GM23338 (cell line): ENCODE data around the gene SNAP25. TPM values are rescaled to one million over a fixed set of nuclear protein-coding genes. Genes with fewer than 3 reads are reported as not detected.

ENCODE experiments used
- ATAC-seq: fragments of 200-7000 bp; cut with Tn5 transposase; 3 replicates; pipeline ENCODE4 v1.9.1; 2020
- DNase-seq: peaks from one replicate; pipeline ENCODE4 v3.0.0-alpha.2; 2015; ENCODE audit warnings: low spot score
- H2AFZ ChIP-seq: fragments of 200-600 bp; sonication (generic); 2 replicates; pipeline ENCODE4 v1.8.0; 2016; ENCODE audit warnings: antibody characterized with exemption, mild to moderate bottlenecking, moderate library complexity
- H3F3A ChIP-seq: fragments of 200-600 bp; sonication (generic); replicated peaks from 2 replicates; pipeline ENCODE4 v1.8.0; 2017; ENCODE audit warnings: antibody characterized with exemption, mixed run types, low read depth
- H3K27ac ChIP-seq: fragments of 200-600 bp; sonication (generic); 2 replicates; pipeline ENCODE4 v1.6.1; 2016; ENCODE audit warnings: low read depth
- H3K27me3 ChIP-seq: fragments of 200-600 bp; sonication (generic); 2 replicates; pipeline ENCODE4 v1.8.0; 2016; ENCODE audit warnings: mild to moderate bottlenecking, mixed run types, moderate library complexity; ENCODE audit not compliant: insufficient read depth
- H3K36me3 ChIP-seq: fragments of 200-600 bp; sonication (generic); 2 replicates; pipeline ENCODE4 v1.8.0; 2016; ENCODE audit warnings: mild to moderate bottlenecking; ENCODE audit not compliant: insufficient read depth
- H3K4me1 ChIP-seq: fragments of 200-600 bp; sonication (generic); 2 replicates; pipeline ENCODE4 v1.8.0; 2016; ENCODE audit warnings: mild to moderate bottlenecking, moderate library complexity; ENCODE audit not compliant: insufficient read depth
- H3K4me2 ChIP-seq: fragments of 200-600 bp; sonication (generic); 2 replicates; pipeline ENCODE4 v1.7.1; 2017; ENCODE audit warnings: mixed run types
- H3K4me3 ChIP-seq: fragments of 200-600 bp; sonication (generic); 2 replicates; pipeline ENCODE4 v1.6.1; 2016; ENCODE audit warnings: mixed run types
- H3K79me2 ChIP-seq: fragments of 200-600 bp; sonication (generic); replicated peaks from 2 replicates; pipeline ENCODE4 v1.8.0; 2017; ENCODE audit warnings: mild to moderate bottlenecking; ENCODE audit not compliant: insufficient read depth
- H3K9me2 ChIP-seq: fragments of 200-600 bp; sonication (generic); 2 replicates; pipeline ENCODE4 v1.8.0; 2017; ENCODE audit not compliant: insufficient read depth
- H4K20me1 ChIP-seq: fragments of 200-600 bp; sonication (generic); replicated peaks from 2 replicates; pipeline ENCODE4 v1.8.0; 2017; ENCODE audit warnings: mild to moderate bottlenecking; ENCODE audit not compliant: insufficient read depth
- H3K27ac Mint-ChIP-seq: 2 replicates; pipeline ENCODE4 v1.8.0; 2020; ENCODE audit warnings: inconsistent platforms, mild to moderate bottlenecking, moderate library complexity, mixed read lengths
- H3K27me3 Mint-ChIP-seq: 3 replicates; pipeline ENCODE4 v1.8.0; 2022; ENCODE audit warnings: low read depth, mild to moderate bottlenecking, moderate library complexity, mixed read lengths, inconsistent platforms; ENCODE audit not compliant: insufficient read depth, poor library complexity
- H3K36me3 Mint-ChIP-seq: 3 replicates; pipeline ENCODE4 v1.8.0; 2021; ENCODE audit warnings: low read depth, mild to moderate bottlenecking, inconsistent platforms, moderate library complexity, mixed read lengths
- H3K4me1 Mint-ChIP-seq: 3 replicates; pipeline ENCODE4 v1.8.0; 2020; ENCODE audit warnings: mild to moderate bottlenecking, inconsistent platforms, mixed read lengths
- H3K4me3 Mint-ChIP-seq: 3 replicates; pipeline ENCODE4 v1.8.0; 2021; ENCODE audit warnings: moderate library complexity, mild to moderate bottlenecking, inconsistent platforms, mixed read lengths
- H3K9me3 Mint-ChIP-seq: 3 replicates; pipeline ENCODE4 v1.8.0; 2020; ENCODE audit warnings: moderate library complexity, mild to moderate bottlenecking, inconsistent platforms, mixed read lengths
- CREB1 ChIP-seq: fragments of 250-450 bp; sonication (Bioruptor Pico); IDR thresholded peaks from 2 replicates; pipeline ENCODE4 v1.5.0; 2020; ENCODE audit warnings: low read depth, mild to moderate bottlenecking, moderate library complexity
- EZH2 ChIP-seq: fragments of 200-600 bp; sonication (generic); IDR thresholded peaks from one replicate; pipeline ENCODE4 v1.8.0; 2017; ENCODE audit warnings: antibody characterized with exemption, mild to moderate bottlenecking, low read depth; ENCODE audit not compliant: unreplicated experiment
- EZH2phosphoT487 ChIP-seq: fragments of 200-600 bp; sonication (generic); IDR thresholded peaks from one replicate; pipeline ENCODE4 v1.8.1; 2018; ENCODE audit warnings: antibody characterized with exemption; ENCODE audit not compliant: unreplicated experiment
- STAT1 ChIP-seq: IDR thresholded peaks from one replicate; pipeline ENCODE4 v1.6.1; 2016; ENCODE audit warnings: antibody characterized with exemption; ENCODE audit not compliant: unreplicated experiment
- polyA plus RNA-seq: library from polyadenylated mRNA; unstranded; fragments of >200 nt; fragmentation: Nextera tagmentation; extraction: Ambion mirVana; gene quantifications from 2 replicates; pipeline ENCODE4 v1.2.1, GENCODE V29; 2016
- total RNA-seq: library from RNA; depleted of rRNA; stranded (reverse); fragments of >200 nt; shearing (Covaris generic); gene quantifications from 2 replicates; pipeline ENCODE4 v1.2.3, GENCODE V29; 2014
- TF ChIP-seq, protein P1 (sequence below): fragments of 250-450 bp; sonication (Bioruptor Pico); IDR thresholded peaks from 2 replicates; pipeline ENCODE4 v1.5.0; 2020; ENCODE audit warnings: mild to moderate bottlenecking, moderate library complexity
- TF ChIP-seq, protein P2 (sequence below): IDR thresholded peaks from one replicate; pipeline ENCODE4 v1.6.1; 2018; ENCODE audit warnings: antibody characterized with exemption; ENCODE audit not compliant: unreplicated experiment

The SNAP25 gene
- total and polyA plus RNA-seq, 2 experiments from 2014 or later, result 0.82 to 1.3 TPM

DNA sequence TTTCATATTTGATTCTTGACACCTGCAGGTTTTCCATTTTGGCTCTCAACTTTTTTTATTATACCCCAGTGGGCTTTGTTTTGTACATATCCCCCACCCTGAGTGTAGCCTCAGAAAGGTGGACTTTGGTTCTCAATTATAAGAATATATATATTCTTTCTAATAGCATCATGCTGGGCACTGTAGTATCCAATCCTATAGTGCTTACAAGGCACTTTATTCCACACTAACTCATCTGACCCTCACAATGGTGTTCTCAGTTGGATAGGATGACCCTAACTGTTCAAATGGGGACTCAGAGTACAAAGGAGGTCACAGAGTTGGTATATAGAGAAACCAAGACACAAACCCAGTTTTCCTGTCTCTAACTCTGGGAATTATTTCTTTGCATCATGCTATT, 48.9 kb upstream of the SNAP25 start:
- no peak overlapping the region for H2AFZ ChIP-seq
- peaks cover 12% of the 10 kb centered on the region; the same call in 1 of the 2 replicates for H3K9me2 ChIP-seq
- peaks cover 8% of the 10 kb centered on the region for H3K27me3 Mint-ChIP-seq
- no peak for ATAC-seq
- no peaks in the 10 kb centered on the region for H4K20me1 ChIP-seq
- no peak overlapping the region for H3K27ac ChIP-seq
- H3K9me3 Mint-ChIP-seq, result no peaks in the 10 kb centered on the region
- H3K4me1 Mint-ChIP-seq, result peaks cover 11% of the 10 kb centered on the region
- DNase-seq, result no peak
- H3K36me3 ChIP-seq, result no peaks in the 10 kb centered on the region
- no peaks in the 10 kb centered on the region for H3K36me3 Mint-ChIP-seq
- H3K4me1 ChIP-seq, result peaks cover 12% of the 10 kb centered on the region; the same call in 1 of the 2 replicates
- H3K4me3 Mint-ChIP-seq, result no peak overlapping the region
- no peak overlapping the region for H3K4me3 ChIP-seq
- TF ChIP-seq, protein P1, sequence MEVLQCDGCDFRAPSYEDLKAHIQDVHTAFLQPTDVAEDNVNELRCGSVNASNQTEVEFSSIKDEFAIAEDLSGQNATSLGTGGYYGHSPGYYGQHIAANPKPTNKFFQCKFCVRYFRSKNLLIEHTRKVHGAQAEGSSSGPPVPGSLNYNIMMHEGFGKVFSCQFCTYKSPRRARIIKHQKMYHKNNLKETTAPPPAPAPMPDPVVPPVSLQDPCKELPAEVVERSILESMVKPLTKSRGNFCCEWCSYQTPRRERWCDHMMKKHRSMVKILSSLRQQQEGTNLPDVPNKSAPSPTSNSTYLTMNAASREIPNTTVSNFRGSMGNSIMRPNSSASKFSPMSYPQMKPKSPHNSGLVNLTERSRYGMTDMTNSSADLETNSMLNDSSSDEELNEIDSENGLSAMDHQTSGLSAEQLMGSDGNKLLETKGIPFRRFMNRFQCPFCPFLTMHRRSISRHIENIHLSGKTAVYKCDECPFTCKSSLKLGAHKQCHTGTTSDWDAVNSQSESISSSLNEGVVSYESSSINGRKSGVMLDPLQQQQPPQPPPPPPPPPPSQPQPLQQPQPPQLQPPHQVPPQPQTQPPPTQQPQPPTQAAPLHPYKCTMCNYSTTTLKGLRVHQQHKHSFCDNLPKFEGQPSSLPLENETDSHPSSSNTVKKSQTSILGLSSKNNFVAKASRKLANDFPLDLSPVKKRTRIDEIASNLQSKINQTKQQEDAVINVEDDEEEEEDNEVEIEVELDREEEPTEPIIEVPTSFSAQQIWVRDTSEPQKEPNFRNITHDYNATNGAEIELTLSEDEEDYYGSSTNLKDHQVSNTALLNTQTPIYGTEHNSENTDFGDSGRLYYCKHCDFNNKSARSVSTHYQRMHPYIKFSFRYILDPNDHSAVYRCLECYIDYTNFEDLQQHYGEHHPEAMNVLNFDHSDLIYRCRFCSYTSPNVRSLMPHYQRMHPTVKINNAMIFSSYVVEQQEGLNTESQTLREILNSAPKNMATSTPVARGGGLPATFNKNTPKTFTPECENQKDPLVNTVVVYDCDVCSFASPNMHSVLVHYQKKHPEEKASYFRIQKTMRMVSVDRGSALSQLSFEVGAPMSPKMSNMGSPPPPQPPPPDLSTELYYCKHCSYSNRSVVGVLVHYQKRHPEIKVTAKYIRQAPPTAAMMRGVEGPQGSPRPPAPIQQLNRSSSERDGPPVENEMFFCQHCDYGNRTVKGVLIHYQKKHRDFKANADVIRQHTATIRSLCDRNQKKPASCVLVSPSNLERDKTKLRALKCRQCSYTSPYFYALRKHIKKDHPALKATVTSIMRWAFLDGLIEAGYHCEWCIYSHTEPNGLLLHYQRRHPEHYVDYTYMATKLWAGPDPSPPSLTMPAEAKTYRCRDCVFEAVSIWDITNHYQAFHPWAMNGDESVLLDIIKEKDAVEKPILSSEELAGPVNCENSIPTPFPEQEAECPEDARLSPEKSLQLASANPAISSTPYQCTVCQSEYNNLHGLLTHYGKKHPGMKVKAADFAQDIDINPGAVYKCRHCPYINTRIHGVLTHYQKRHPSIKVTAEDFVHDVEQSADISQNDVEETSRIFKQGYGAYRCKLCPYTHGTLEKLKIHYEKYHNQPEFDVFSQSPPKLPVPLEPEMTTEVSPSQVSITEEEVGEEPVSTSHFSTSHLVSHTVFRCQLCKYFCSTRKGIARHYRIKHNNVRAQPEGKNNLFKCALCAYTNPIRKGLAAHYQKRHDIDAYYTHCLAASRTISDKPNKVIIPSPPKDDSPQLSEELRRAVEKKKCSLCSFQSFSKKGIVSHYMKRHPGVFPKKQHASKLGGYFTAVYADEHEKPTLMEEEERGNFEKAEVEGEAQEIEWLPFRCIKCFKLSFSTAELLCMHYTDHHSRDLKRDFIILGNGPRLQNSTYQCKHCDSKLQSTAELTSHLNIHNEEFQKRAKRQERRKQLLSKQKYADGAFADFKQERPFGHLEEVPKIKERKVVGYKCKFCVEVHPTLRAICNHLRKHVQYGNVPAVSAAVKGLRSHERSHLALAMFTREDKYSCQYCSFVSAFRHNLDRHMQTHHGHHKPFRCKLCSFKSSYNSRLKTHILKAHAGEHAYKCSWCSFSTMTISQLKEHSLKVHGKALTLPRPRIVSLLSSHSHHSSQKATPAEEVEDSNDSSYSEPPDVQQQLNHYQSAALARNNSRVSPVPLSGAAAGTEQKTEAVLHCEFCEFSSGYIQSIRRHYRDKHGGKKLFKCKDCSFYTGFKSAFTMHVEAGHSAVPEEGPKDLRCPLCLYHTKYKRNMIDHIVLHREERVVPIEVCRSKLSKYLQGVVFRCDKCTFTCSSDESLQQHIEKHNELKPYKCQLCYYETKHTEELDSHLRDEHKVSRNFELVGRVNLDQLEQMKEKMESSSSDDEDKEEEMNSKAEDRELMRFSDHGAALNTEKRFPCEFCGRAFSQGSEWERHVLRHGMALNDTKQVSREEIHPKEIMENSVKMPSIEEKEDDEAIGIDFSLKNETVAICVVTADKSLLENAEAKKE, result no peak
- no peak for TF ChIP-seq EZH2phosphoT487
- no peak for TF ChIP-seq EZH2
- TF ChIP-seq, protein P2, sequence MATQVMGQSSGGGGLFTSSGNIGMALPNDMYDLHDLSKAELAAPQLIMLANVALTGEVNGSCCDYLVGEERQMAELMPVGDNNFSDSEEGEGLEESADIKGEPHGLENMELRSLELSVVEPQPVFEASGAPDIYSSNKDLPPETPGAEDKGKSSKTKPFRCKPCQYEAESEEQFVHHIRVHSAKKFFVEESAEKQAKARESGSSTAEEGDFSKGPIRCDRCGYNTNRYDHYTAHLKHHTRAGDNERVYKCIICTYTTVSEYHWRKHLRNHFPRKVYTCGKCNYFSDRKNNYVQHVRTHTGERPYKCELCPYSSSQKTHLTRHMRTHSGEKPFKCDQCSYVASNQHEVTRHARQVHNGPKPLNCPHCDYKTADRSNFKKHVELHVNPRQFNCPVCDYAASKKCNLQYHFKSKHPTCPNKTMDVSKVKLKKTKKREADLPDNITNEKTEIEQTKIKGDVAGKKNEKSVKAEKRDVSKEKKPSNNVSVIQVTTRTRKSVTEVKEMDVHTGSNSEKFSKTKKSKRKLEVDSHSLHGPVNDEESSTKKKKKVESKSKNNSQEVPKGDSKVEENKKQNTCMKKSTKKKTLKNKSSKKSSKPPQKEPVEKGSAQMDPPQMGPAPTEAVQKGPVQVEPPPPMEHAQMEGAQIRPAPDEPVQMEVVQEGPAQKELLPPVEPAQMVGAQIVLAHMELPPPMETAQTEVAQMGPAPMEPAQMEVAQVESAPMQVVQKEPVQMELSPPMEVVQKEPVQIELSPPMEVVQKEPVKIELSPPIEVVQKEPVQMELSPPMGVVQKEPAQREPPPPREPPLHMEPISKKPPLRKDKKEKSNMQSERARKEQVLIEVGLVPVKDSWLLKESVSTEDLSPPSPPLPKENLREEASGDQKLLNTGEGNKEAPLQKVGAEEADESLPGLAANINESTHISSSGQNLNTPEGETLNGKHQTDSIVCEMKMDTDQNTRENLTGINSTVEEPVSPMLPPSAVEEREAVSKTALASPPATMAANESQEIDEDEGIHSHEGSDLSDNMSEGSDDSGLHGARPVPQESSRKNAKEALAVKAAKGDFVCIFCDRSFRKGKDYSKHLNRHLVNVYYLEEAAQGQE, result no peak
- no peak for TF ChIP-seq CREB1 (CRISPR knock-in tag)
- no peak for TF ChIP-seq STAT1
- H3F3A ChIP-seq, result no peaks in the 10 kb centered on the region
- H3K4me2 ChIP-seq, result no peak overlapping the region
- peaks cover 21% of the 10 kb centered on the region for H3K27me3 ChIP-seq
- H3K27ac Mint-ChIP-seq, result no peak overlapping the region
- H3K79me2 ChIP-seq, result no peaks in the 10 kb centered on the region
